DOHH2 (cell line): Measurements from ENCODE around the gene PEAK1.

Source experiments
- EZH2phosphoT487 ChIP-seq: fragments of 200-600 bp; sonication (generic); IDR thresholded peaks from 2 replicates; pipeline ENCODE4 v1.6.1; 2017; ENCODE audit warnings: borderline replicate concordance, mild to moderate bottlenecking, antibody characterized with exemption, low read length, moderate library complexity, mixed read lengths
- TF ChIP-seq, protein P1 (sequence below): fragments of 200-600 bp; sonication (generic); IDR thresholded peaks from one replicate; pipeline ENCODE4 v1.5.1; 2014; ENCODE audit warnings: antibody characterized with exemption, mild to moderate bottlenecking, low read depth, low read length; ENCODE audit not compliant: poor library complexity, severe bottlenecking

DNA sequence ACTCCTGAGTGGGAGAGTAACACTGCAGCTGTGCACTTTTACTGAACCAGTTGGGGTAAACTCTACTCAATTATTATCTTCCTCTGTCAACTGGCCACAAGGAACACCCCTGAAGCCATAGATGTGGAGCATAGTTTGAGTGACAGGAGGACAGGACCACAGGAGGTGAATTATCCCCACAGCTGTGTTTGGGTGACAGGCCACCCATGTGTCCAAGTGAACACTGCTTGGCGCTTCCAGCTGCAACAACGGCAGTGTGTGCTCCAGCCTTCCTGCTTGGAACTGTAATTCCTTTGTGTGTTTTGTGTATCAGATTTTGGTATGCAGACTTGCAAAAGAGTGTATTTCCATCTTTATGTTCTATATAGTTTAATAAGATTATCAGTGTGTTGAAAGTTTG is 328.8 kb downstream of the PEAK1 start:
- TF ChIP-seq, protein P1, sequence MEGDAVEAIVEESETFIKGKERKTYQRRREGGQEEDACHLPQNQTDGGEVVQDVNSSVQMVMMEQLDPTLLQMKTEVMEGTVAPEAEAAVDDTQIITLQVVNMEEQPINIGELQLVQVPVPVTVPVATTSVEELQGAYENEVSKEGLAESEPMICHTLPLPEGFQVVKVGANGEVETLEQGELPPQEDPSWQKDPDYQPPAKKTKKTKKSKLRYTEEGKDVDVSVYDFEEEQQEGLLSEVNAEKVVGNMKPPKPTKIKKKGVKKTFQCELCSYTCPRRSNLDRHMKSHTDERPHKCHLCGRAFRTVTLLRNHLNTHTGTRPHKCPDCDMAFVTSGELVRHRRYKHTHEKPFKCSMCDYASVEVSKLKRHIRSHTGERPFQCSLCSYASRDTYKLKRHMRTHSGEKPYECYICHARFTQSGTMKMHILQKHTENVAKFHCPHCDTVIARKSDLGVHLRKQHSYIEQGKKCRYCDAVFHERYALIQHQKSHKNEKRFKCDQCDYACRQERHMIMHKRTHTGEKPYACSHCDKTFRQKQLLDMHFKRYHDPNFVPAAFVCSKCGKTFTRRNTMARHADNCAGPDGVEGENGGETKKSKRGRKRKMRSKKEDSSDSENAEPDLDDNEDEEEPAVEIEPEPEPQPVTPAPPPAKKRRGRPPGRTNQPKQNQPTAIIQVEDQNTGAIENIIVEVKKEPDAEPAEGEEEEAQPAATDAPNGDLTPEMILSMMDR: no peak
- no peak for TF ChIP-seq EZH2phosphoT487
